Muscle of leg (tissue), 9 donors: ENCODE measurements around the gene TEX50. TPM values are rescaled to one million over a fixed set of nuclear protein-coding genes. Genes with fewer than 3 reads are reported as not detected.

ENCODE experiments used
- polyA plus RNA-seq, 8 donors: library from polyadenylated mRNA; unstranded; fragments of 120-200 nt; gene quantifications; one replicate each; pipeline versions ENCODE4 v1.2.1 to v1.2.3, GENCODE V29; 2013; ENCODE audit warnings: inconsistent platforms in 1 of 8, low replicate concordance in 1 of 8; ENCODE audit not compliant: insufficient read length in 8 of 8, insufficient read depth in 1 of 8
- total RNA-seq: library from RNA; stranded (reverse); fragments of 120-200 nt; gene quantifications from one replicate; pipeline ENCODE4 v1.2.4, GENCODE V29; 2013

Gene TEX50
- total and polyA plus RNA-seq, 9 donors = not detected

Other genes starting within 250 kb of the TEX50 start
- 370 TPM for gene PRDX6, start 158.0 kb upstream of the TEX50 start, total RNA-seq
- 100 to 1,000 TPM; 511 to 753 (median 550) TPM for gene PRDX6, start 158.0 kb upstream of the TEX50 start, polyA plus RNA-seq
- gene SLC9C2, start 32.3 kb upstream of the TEX50 start, total RNA-seq = not detected
- under 1 TPM in 2 of 8 donors, not detected in 6; 0.36 to 0.44 TPM for gene SLC9C2, start 32.3 kb upstream of the TEX50 start, polyA plus RNA-seq
- 0.53 TPM for gene ANKRD45, start 34.5 kb downstream of the TEX50 start, total RNA-seq
- under 1 TPM; 0.21 to 0.69 (median 0.47) TPM for gene ANKRD45, start 34.5 kb downstream of the TEX50 start, polyA plus RNA-seq
- gene KLHL20, start 79.6 kb downstream of the TEX50 start, total RNA-seq = 21.2 TPM
- 10 to 100 TPM; 15.4 to 27.8 (median 24.2) TPM for gene KLHL20, start 79.6 kb downstream of the TEX50 start, polyA plus RNA-seq
- gene DARS2, start 189.3 kb downstream of the TEX50 start, total RNA-seq = 10.2 TPM
- gene DARS2, start 189.3 kb downstream of the TEX50 start, polyA plus RNA-seq = 10 to 100 TPM; 10.3 to 16.7 (median 13.4) TPM
- 12.5 TPM for gene CENPL, start 189.5 kb downstream of the TEX50 start, total RNA-seq
- gene CENPL, start 189.5 kb downstream of the TEX50 start, polyA plus RNA-seq = 10 to 100 TPM in 4 of 8 donors, 1 to 10 TPM in 4; 7.5 to 12.3 (median 9.5) TPM
- 916 TPM for gene GAS5, start 232.7 kb downstream of the TEX50 start, total RNA-seq
- 100 to 1,000 TPM; 580 to 917 (median 685) TPM for gene GAS5, start 232.7 kb downstream of the TEX50 start, polyA plus RNA-seq
- 10.9 TPM for gene ZBTB37, start 233.0 kb downstream of the TEX50 start, total RNA-seq
- gene ZBTB37, start 233.0 kb downstream of the TEX50 start, polyA plus RNA-seq = 1 to 10 TPM; 2.6 to 6.0 (median 4.4) TPM